Breast epithelium (tissue), 4 donors: Measurements from ENCODE around the gene HIPK3. TPM values are rescaled to one million over a fixed set of nuclear protein-coding genes. Genes with fewer than 3 reads are reported as not detected.

Experiments used
- DNase-seq, 2 donors: peaks; one replicate each; pipeline ENCODE4 v3.0.0-alpha.2; 2019; ENCODE audit warnings: low spot score in 2 of 2
- H3K27ac ChIP-seq, 2 donors: fragments of 200-600 bp; sonication (generic) in 1 of 2; one replicate each; pipeline ENCODE4 v1.5.1; 2016 to 2019; ENCODE audit warnings: mild to moderate bottlenecking in 1 of 2
- H3K27me3 ChIP-seq, 2 donors: fragments of 200-600 bp; sonication (generic) in 1 of 2; one replicate each; pipeline versions ENCODE4 v1.5.1 to v1.6.0; 2017 to 2019; ENCODE audit warnings: control low read depth in 1 of 2, mild to moderate bottlenecking in 1 of 2
- H3K36me3 ChIP-seq: fragments of 200-600 bp; one replicate; pipeline ENCODE4 v1.5.1; 2019
- H3K4me1 ChIP-seq, 2 donors: fragments of 200-600 bp; sonication (generic); one replicate each; pipeline ENCODE4 v1.5.1; 2016 to 2019; ENCODE audit warnings: control low read depth in 1 of 2
- H3K4me3 ChIP-seq, 3 donors: fragments of 200-600 bp; sonication (generic); 1 replicate in 2 of 3; 2 replicates in 1 of 3; pipeline ENCODE4 v1.5.1; 2016 to 2019; ENCODE audit warnings: mild to moderate bottlenecking in 3 of 3, moderate library complexity in 2 of 3
- H3K9me3 ChIP-seq, 2 donors: fragments of 200-600 bp; sonication (generic) in 1 of 2; one replicate each; pipeline ENCODE4 v1.5.1; 2016 to 2019; ENCODE audit warnings: control low read depth in 1 of 2
- CTCF ChIP-seq, 3 donors: fragments of 450-650 bp; IDR thresholded peaks; one replicate each; pipeline ENCODE4 v1.5.1; 2016 to 2017; ENCODE audit warnings: antibody characterized with exemption in 3 of 3, mild to moderate bottlenecking in 3 of 3, moderate library complexity in 3 of 3
- POLR2A ChIP-seq: fragments of 450-650 bp; IDR thresholded peaks from one replicate; pipeline ENCODE4 v1.6.1; 2016; ENCODE audit warnings: antibody characterized with exemption, mild to moderate bottlenecking, moderate library complexity
- POLR2AphosphoS5 ChIP-seq, 3 donors: sonication (generic); formaldehyde crosslinking; IDR thresholded peaks; one replicate each; pipeline ENCODE4 v1.6.1; 2017; ENCODE audit warnings: antibody characterized with exemption in 3 of 3
- intact Hi-C: fragments of 100-400 bp; cut with DNase I; formaldehyde crosslinking; loops from one replicate; pipeline ENCODE4 v1.15.1; 2023; ENCODE audit warnings: low total_unique reads
- total RNA-seq, 3 donors: library from RNA; depleted of rRNA; stranded (reverse); fragments of >200 nt; gene quantifications; one replicate each; pipeline ENCODE4 v1.1.0, GENCODE V29; 2016

The HIPK3 gene
- total RNA-seq, 3 donors from 2014 or later: 200 to 223 (median 202) TPM

GRCh38 chr11:33375236-33375635, 118.1 kb downstream of the HIPK3 start:
- H3K4me3 ChIP-seq: peak overlapping the region in 2 of 3 donors; percentile 61 to 77
- intact Hi-C loops: no loop called here

GRCh38 chr11:33375688-33376311, 118.6 kb downstream of the HIPK3 start, which contains the start of gene KIAA1549L:
TSS of gene KIAA1549L (plus strand) at chr11:33376108.
- no peaks in the 10 kb centered on the region for H3K36me3 ChIP-seq
- H3K4me3 ChIP-seq: peak within 1 kb of the TSS; percentile 43 to 77 (median 61)
- H3K27me3 ChIP-seq: peaks cover 0 to 9% of the 10 kb centered on the region in 2 donors
- no peaks in the 10 kb centered on the region for H3K4me1 ChIP-seq
- H3K27ac ChIP-seq: no peak within 1 kb of the TSS
- H3K9me3 ChIP-seq: no peaks in the 10 kb centered on the region
- intact Hi-C loops: no loop called here
- DNase-seq: no peak
- TF ChIP-seq POLR2AphosphoS5 (IDR thresholded peaks at IDR 0.05) (no peak), POLR2A (no peak), CTCF (IDR thresholded peaks at IDR 0.05) (no peak)

More at GRCh38 chr11:33375236-33375635, 118.1 kb downstream of the HIPK3 start:
- Histone ChIP-seq H3K27me3 (peaks cover 0 to 9% of the 10 kb centered on the region in 2 donors), H3K27ac (no peak overlapping the region), H3K4me1 (no peaks in the 10 kb centered on the region), H3K36me3 (no peaks in the 10 kb centered on the region), H3K9me3 (no peaks in the 10 kb centered on the region)
- DNase-seq: no peak
- TF ChIP-seq POLR2A (no peak), POLR2AphosphoS5 (IDR thresholded peaks at IDR 0.05) (no peak), CTCF (IDR thresholded peaks at IDR 0.05) (no peak)

DNA sequence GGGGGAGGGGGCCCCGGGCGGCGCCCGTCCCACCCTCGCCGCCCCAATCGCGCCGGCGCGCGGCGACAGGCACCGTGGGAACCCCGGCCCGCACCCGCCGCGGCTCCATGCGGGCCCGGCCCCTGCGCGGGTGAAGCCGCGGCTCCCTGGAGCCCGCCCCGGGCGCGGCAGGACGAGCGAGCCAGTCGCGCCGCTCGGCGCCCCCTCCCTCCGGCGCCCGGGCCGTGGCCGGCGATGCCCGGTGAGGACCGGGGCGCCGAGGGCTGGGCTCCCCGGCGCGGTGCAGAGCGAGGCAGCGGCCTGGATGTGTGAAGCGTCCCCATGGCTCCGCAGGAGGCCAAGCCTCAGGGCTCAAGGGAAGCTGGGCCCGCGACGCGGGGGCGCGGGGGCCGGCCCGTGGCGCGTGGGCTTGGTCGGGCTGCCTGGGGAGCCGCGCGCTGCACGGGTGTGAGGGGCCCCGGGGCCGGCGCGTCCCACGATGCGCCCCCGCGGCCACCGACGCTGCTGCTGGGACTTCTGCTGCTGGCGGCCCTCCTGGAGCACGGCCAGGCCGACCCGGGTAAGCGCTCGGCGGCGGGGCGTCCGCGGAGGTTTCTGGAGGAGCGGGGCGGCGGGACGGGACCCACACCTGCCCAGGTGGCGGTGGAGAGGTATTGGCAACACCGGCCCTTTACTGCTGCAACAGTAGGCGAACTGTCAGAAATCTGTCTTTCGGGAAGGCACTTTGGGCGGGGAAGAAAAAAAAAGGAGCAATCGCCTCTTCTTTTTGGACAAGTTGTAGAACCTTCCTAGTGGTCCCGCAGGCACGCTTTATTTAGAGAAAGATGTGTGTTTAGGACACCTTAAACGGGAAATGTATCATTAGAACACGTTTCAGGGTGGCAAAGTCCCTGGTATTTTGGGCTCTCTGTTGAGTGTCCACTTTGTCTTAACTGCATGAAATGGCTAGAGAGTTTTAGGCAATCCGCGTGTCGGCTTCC, 119.4 kb downstream of the HIPK3 start:
- DNase-seq: no peak
- Histone ChIP-seq H3K27ac (no peak overlapping the region), H3K27me3 (peaks cover 0 to 9% of the 10 kb centered on the region in 2 donors), H3K9me3 (no peaks in the 10 kb centered on the region), H3K36me3 (no peaks in the 10 kb centered on the region), H3K4me1 (no peaks in the 10 kb centered on the region), H3K4me3 (peak overlapping the region; percentile 43 to 77 (median 61))
- intact Hi-C loops: no loop called here
- TF ChIP-seq POLR2AphosphoS5 (IDR thresholded peaks at IDR 0.05) (no peak), CTCF (IDR thresholded peaks at IDR 0.05) (no peak), POLR2A (no peak)

GRCh38 chr11:33377412-33378370, 120.5 kb downstream of the HIPK3 start:
- Histone ChIP-seq H3K27ac (no peak overlapping the region), H3K27me3 (peaks cover 0 to 9% of the 10 kb centered on the region in 2 donors), H3K4me1 (no peaks in the 10 kb centered on the region), H3K9me3 (no peaks in the 10 kb centered on the region), H3K36me3 (no peaks in the 10 kb centered on the region), H3K4me3 (no peak overlapping the region)
- no peak for DNase-seq
- TF ChIP-seq POLR2AphosphoS5 (IDR thresholded peaks at IDR 0.05): no peak
- no peak for TF ChIP-seq CTCF (IDR thresholded peaks at IDR 0.05)
- no peak for TF ChIP-seq POLR2A
- intact Hi-C loops: no loop called here
